HepG2 (cell line): ENCODE data around the gene XRCC1. TPM values are rescaled to one million over a fixed set of nuclear protein-coding genes. Genes with fewer than 3 reads are reported as not detected.

Experiments used
- BRD4 ChIP-seq: sonication (generic); formaldehyde crosslinking; IDR thresholded peaks from 2 replicates; pipeline ENCODE4 v1.4.0; 2020; ENCODE audit warnings: missing genetic modification reagents
- FOSL2 ChIP-seq: sonication (generic); formaldehyde crosslinking; IDR thresholded peaks from 2 replicates; pipeline ENCODE4 v1.4.0; 2020; ENCODE audit warnings: missing genetic modification reagents
- HOXA3 ChIP-seq: sonication (generic); formaldehyde crosslinking; IDR thresholded peaks from 2 replicates; pipeline ENCODE4 v1.5.0; 2020; ENCODE audit warnings: missing genetic modification reagents
- NCOA2 ChIP-seq: sonication (generic); formaldehyde crosslinking; IDR thresholded peaks from 2 replicates; pipeline ENCODE4 v1.8.0; 2022; ENCODE audit warnings: inconsistent platforms
- NR2F1 ChIP-seq, 2 experiments: fragments of 450-650 bp in 1 of 2; formaldehyde crosslinking in 1 of 2; IDR thresholded peaks; 2 replicates each; pipeline versions ENCODE4 v1.5.0 to v1.6.1; 2016 to 2020; ENCODE audit warnings: mild to moderate bottlenecking in 1 of 2, missing compliant biosample characterization in 1 of 2, missing genetic modification reagents in 1 of 2, moderate library complexity in 1 of 2
- RFXAP ChIP-seq: sonication (generic); formaldehyde crosslinking; IDR thresholded peaks from 2 replicates; pipeline ENCODE4 v1.4.0; 2020; ENCODE audit warnings: missing genetic modification reagents, borderline replicate concordance
- ZBTB7B ChIP-seq: sonication (generic); formaldehyde crosslinking; IDR thresholded peaks from 2 replicates; pipeline ENCODE4 v1.4.0; 2020; ENCODE audit warnings: missing genetic modification reagents
- ZNF124 ChIP-seq: sonication (generic); formaldehyde crosslinking; IDR thresholded peaks from 2 replicates; pipeline ENCODE4 v1.4.0; 2020; ENCODE audit warnings: missing genetic modification reagents
- ZNF749 ChIP-seq: sonication (generic); formaldehyde crosslinking; IDR thresholded peaks from 2 replicates; pipeline ENCODE4 v1.8.0; 2022; ENCODE audit warnings: mild to moderate bottlenecking, missing genetic modification reagents, moderate library complexity, borderline replicate concordance
- ZSCAN29 ChIP-seq: sonication (generic); formaldehyde crosslinking; conservative IDR thresholded peaks from 2 replicates; pipeline ENCODE4 v1.4.0; 2020; ENCODE audit warnings: mild to moderate bottlenecking, missing genetic modification reagents
- polyA plus RNA-seq, 8 experiments: library from polyadenylated mRNA; depleted of rRNA in 3 of 8; stranded (reverse) in 7 of 8; unstranded in 1 of 8; fragments of >200 nt; fragmentation: Illumina TruSeq in 4 of 8; extraction: Trizol in 4 of 8; gene quantifications; 2 replicates each; pipeline versions ENCODE4 v1.2.1 to v1.2.3, GENCODE V29; 2011 to 2016; ENCODE audit warnings: low read depth in 4 of 8, missing spikeins in 1 of 8, mixed read lengths in 1 of 8; ENCODE audit not compliant: insufficient read depth in 1 of 8
- total RNA-seq, 5 experiments: library from RNA; depleted of rRNA; stranded (reverse); fragments of >200 nt; fragmentation: Illumina TruSeq; extraction: Trizol; gene quantifications; 2 replicates each; pipeline ENCODE4 v1.2.3, GENCODE V29; 2016; ENCODE audit warnings: low read depth in 1 of 5
- TF ChIP-seq, protein P1 (sequence below): IDR thresholded peaks from 2 replicates; pipeline ENCODE4 v1.6.1; 2018; ENCODE audit warnings: missing genetic modification reagents
- TF ChIP-seq, protein P2 (sequence below): sonication (generic); formaldehyde crosslinking; IDR thresholded peaks from 2 replicates; pipeline ENCODE4 v1.4.0; 2020; ENCODE audit warnings: missing genetic modification reagents, borderline replicate concordance
- TF ChIP-seq, protein P3 (sequence below): sonication (generic); formaldehyde crosslinking; IDR thresholded peaks from 2 replicates; pipeline ENCODE4 v1.4.0; 2020; ENCODE audit warnings: missing genetic modification reagents
- TF ChIP-seq, protein P4 (sequence below): conservative IDR thresholded peaks from 2 replicates; pipeline ENCODE4 v1.6.1; 2018; ENCODE audit warnings: missing genetic modification reagents
- TF ChIP-seq, protein P5 (sequence below): sonication (generic); formaldehyde crosslinking; IDR thresholded peaks from 2 replicates; pipeline ENCODE4 v1.4.0; 2020; ENCODE audit warnings: mild to moderate bottlenecking, missing genetic modification reagents

Gene XRCC1
- total and polyA plus RNA-seq, 2 of the 13 experiments (the other 11 are each of a cell fraction or from before 2014, with no cell fraction given) = 24.7 to 26.3 TPM

DNA sequence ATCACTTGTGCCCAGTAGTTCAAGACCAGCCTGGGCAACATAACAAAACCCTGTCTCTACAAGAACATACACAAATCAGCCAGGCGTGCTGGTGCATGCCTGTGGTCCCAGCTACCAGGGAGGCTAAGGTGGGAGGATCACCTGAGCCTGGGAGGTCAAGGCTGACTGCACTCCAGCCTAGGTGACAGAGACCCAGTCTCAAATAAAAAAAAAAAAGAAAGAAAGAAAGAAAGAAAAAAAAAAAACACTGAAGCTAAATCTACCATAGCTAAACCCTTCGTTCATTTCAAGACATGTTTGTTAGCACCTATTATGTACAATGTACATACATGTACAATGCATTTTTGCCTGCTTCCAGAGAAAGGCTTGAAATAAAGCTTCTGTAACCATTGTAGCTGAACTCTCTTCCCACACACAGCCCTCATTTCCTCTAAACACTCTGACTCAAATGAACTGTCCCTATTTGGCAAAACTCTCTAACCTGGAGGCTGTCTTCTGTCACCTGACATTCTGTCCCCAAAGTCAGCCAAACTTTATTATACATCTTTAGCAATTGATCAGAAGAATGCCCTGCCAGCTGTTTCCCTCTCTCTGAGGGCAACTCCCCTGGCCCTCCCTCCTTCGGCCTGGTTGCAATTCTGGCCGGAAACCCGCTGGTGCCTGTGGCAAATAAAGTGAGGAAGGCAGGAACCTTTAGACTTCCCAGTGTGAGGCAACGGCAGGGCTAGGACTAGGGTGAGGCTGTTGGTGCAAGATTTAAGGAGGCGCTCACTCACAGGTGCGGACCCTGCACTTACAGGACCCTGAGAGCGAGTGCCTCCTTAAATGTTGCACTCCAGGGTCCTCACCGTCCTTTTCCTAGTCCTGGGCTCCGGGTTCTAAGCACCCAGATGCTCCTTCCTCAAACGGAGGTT, 50.1 kb downstream of the XRCC1 start (continued):
- TF ChIP-seq, protein P1, sequence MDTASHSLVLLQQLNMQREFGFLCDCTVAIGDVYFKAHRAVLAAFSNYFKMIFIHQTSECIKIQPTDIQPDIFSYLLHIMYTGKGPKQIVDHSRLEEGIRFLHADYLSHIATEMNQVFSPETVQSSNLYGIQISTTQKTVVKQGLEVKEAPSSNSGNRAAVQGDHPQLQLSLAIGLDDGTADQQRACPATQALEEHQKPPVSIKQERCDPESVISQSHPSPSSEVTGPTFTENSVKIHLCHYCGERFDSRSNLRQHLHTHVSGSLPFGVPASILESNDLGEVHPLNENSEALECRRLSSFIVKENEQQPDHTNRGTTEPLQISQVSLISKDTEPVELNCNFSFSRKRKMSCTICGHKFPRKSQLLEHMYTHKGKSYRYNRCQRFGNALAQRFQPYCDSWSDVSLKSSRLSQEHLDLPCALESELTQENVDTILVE (CRISPR knock-in tag) = peak; percentile 83
- TF ChIP-seq RFXAP (CRISPR knock-in tag) (no peak), FOSL2 (CRISPR knock-in tag) (peak; percentile 39; the same call in 1 of the 2 replicates), NR2F1 (CRISPR knock-in tag; IDR thresholded peaks at IDR 0.05) (0 out of 4 replicates have a peak, but pooled peaks of 1 of the 2 experiments have one; percentile 3), NCOA2 (CRISPR knock-in tag) (peak; percentile 53), BRD4 (CRISPR knock-in tag) (no peak), ZSCAN29 (CRISPR knock-in tag) (peak; percentile 78; the same call in 1 of the 2 replicates), ZNF124 (0 out of 2 replicates have a peak, but pooled peaks have one; percentile 71), HOXA3 (peak; percentile 28; the same call in 1 of the 2 replicates), ZBTB7B (CRISPR knock-in tag) (peak; percentile 65; the same call in 1 of the 2 replicates), ZNF749 (CRISPR knock-in tag) (no peak)
- TF ChIP-seq, protein P2, sequence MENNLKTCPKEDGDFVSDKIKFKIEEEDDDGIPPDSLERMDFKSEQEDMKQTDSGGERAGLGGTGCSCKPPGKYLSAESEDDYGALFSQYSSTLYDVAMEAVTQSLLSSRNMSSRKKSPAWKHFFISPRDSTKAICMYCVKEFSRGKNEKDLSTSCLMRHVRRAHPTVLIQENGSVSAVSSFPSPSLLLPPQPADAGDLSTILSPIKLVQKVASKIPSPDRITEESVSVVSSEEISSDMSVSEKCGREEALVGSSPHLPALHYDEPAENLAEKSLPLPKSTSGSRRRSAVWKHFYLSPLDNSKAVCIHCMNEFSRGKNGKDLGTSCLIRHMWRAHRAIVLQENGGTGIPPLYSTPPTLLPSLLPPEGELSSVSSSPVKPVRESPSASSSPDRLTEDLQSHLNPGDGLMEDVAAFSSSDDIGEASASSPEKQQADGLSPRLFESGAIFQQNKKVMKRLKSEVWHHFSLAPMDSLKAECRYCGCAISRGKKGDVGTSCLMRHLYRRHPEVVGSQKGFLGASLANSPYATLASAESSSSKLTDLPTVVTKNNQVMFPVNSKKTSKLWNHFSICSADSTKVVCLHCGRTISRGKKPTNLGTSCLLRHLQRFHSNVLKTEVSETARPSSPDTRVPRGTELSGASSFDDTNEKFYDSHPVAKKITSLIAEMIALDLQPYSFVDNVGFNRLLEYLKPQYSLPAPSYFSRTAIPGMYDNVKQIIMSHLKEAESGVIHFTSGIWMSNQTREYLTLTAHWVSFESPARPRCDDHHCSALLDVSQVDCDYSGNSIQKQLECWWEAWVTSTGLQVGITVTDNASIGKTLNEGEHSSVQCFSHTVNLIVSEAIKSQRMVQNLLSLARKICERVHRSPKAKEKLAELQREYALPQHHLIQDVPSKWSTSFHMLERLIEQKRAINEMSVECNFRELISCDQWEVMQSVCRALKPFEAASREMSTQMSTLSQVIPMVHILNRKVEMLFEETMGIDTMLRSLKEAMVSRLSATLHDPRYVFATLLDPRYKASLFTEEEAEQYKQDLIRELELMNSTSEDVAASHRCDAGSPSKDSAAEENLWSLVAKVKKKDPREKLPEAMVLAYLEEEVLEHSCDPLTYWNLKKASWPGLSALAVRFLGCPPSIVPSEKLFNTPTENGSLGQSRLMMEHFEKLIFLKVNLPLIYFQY = no peak; the same call in 1 of the 2 replicates
- TF ChIP-seq, protein P3, sequence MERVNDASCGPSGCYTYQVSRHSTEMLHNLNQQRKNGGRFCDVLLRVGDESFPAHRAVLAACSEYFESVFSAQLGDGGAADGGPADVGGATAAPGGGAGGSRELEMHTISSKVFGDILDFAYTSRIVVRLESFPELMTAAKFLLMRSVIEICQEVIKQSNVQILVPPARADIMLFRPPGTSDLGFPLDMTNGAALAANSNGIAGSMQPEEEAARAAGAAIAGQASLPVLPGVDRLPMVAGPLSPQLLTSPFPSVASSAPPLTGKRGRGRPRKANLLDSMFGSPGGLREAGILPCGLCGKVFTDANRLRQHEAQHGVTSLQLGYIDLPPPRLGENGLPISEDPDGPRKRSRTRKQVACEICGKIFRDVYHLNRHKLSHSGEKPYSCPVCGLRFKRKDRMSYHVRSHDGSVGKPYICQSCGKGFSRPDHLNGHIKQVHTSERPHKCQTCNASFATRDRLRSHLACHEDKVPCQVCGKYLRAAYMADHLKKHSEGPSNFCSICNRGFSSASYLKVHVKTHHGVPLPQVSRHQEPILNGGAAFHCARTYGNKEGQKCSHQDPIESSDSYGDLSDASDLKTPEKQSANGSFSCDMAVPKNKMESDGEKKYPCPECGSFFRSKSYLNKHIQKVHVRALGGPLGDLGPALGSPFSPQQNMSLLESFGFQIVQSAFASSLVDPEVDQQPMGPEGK = peak; percentile 46; the same call in 1 of the 2 replicates
- TF ChIP-seq, protein P4, sequence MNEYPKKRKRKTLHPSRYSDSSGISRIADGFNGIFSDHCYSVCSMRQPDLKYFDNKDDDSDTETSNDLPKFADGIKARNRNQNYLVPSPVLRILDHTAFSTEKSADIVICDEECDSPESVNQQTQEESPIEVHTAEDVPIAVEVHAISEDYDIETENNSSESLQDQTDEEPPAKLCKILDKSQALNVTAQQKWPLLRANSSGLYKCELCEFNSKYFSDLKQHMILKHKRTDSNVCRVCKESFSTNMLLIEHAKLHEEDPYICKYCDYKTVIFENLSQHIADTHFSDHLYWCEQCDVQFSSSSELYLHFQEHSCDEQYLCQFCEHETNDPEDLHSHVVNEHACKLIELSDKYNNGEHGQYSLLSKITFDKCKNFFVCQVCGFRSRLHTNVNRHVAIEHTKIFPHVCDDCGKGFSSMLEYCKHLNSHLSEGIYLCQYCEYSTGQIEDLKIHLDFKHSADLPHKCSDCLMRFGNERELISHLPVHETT (CRISPR knock-in tag) = no peak
- TF ChIP-seq, protein P5, sequence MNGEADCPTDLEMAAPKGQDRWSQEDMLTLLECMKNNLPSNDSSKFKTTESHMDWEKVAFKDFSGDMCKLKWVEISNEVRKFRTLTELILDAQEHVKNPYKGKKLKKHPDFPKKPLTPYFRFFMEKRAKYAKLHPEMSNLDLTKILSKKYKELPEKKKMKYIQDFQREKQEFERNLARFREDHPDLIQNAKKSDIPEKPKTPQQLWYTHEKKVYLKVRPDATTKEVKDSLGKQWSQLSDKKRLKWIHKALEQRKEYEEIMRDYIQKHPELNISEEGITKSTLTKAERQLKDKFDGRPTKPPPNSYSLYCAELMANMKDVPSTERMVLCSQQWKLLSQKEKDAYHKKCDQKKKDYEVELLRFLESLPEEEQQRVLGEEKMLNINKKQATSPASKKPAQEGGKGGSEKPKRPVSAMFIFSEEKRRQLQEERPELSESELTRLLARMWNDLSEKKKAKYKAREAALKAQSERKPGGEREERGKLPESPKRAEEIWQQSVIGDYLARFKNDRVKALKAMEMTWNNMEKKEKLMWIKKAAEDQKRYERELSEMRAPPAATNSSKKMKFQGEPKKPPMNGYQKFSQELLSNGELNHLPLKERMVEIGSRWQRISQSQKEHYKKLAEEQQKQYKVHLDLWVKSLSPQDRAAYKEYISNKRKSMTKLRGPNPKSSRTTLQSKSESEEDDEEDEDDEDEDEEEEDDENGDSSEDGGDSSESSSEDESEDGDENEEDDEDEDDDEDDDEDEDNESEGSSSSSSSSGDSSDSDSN (CRISPR knock-in tag) = no peak; the same call in 1 of the 2 replicates
